Measurements from ENCODE around the gene WFIKKN2. TPM values are rescaled to one million over a fixed set of nuclear protein-coding genes. Genes with fewer than 3 reads are reported as not detected.

The WFIKKN2 gene
- total RNA-seq, 1 donor from 2014 or later, result not detected

DNA sequence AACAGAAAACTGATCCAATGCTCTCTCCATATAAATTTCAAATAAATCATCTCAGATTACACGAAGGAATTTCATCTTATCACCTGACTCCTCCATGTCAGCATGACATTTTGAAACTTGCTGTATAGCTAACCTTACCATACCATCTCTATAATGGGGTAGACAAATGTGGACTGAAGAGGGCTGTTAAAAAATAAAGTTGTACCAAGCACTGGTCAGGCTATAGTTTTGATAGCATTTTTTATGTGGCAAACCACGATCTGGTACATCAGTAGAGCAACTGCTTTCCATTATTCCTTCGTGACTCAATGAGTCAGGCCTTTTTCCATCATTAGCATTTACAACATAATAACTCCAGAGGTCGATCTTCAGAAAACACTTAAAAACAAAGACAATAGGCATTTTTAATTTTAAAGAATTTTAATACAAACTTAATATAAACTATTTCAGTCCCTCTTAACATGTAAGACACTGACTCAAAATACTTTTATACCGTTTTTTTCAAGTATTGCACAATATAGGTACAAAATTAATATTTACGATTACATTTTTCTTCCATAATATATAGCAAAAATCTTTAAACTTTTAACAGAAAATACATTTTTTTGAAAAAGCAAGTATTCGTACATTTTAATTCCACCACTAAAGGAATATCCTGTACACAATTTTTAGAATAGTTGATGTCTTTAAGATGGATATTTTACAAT is 26.6 kb downstream of the WFIKKN2 start:
- Histone ChIP-seq H3K4me1 (peaks cover 24% of the 10 kb centered on the region), H3K36me3 (peaks cover 17% of the 10 kb centered on the region), H3K27me3 (no peaks in the 10 kb centered on the region), H3K27ac (no peak overlapping the region), H2AFZ (replicated peaks) (no peak overlapping the region), H3K4me2 (no peak overlapping the region), H4K20me1 (ENCODE audit: low read depth) (peaks cover 47% of the 10 kb centered on the region), H3F3A (ENCODE audit: low read depth) (peaks cover 54% of the 10 kb centered on the region), H3K9me3 (ENCODE audit: low read depth) (no peaks in the 10 kb centered on the region), H3K9ac (no peak overlapping the region), H3K4me3 (no peak overlapping the region), H3K79me2 (ENCODE audit: low read depth) (peaks cover 48% of the 10 kb centered on the region)
- Mint-ChIP-seq H3K27ac (no peak overlapping the region), H3K36me3 (peaks cover 11% of the 10 kb centered on the region), H3K4me1 (peaks cover 23% of the 10 kb centered on the region), H3K4me3 (no peak overlapping the region), H3K9me3 (peaks cover 3% of the 10 kb centered on the region), H3K27me3 (ENCODE audit: insufficient read depth, low read depth) (peaks cover 3% of the 10 kb centered on the region)
- DNase-seq (ENCODE audit: low spot score), result no peak
- TF ChIP-seq EZH2phosphoT487 (IDR thresholded peaks at IDR 0.05) (no peak), EZH2 (IDR thresholded peaks at IDR 0.05) (no peak)
- TF ChIP-seq, protein P1, sequence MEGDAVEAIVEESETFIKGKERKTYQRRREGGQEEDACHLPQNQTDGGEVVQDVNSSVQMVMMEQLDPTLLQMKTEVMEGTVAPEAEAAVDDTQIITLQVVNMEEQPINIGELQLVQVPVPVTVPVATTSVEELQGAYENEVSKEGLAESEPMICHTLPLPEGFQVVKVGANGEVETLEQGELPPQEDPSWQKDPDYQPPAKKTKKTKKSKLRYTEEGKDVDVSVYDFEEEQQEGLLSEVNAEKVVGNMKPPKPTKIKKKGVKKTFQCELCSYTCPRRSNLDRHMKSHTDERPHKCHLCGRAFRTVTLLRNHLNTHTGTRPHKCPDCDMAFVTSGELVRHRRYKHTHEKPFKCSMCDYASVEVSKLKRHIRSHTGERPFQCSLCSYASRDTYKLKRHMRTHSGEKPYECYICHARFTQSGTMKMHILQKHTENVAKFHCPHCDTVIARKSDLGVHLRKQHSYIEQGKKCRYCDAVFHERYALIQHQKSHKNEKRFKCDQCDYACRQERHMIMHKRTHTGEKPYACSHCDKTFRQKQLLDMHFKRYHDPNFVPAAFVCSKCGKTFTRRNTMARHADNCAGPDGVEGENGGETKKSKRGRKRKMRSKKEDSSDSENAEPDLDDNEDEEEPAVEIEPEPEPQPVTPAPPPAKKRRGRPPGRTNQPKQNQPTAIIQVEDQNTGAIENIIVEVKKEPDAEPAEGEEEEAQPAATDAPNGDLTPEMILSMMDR (IDR thresholded peaks at IDR 0.05), result no peak

DNA sequence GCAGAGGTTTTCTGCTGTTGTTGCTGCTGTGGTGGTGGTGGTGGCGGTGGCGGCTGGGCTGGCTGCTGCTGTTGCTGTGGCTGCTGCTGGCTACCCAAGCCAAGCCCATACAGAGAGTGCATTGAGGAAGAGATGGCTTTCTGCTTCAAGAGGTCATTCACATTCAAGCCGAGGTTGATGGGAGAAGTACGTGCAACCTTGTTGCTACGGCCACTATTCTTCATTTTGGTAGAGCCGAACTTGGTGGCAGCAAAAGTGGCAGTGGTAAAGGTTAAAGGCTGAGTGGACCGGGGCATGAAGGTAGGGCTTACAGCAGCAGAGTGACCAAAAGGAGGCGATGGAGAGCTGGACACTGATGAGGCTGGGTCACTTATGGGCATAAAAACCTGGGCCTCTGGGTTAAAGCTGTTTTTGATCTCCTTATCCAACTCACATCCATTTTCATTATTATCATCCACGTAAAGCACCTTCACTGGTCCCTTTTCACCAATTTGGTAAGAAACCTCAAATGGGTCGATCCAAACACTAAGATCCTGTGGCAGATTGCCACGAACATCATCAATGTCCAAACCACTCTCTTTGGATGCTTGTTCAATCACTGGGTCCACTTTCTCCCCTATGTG is 27.9 kb downstream of the WFIKKN2 start:
- H3K27ac Mint-ChIP-seq, result no peak overlapping the region
- peak overlapping the region; percentile 98 for H3K4me2 ChIP-seq

GRCh38 chr17:50863931-50864330 is 28.5 kb downstream of the WFIKKN2 start:
- Histone ChIP-seq H2AFZ (replicated peaks) (no peak overlapping the region), H3K4me1 (peaks cover 33% of the 10 kb centered on the region), H3K27me3 (no peaks in the 10 kb centered on the region), H3F3A (ENCODE audit: low read depth) (peaks cover 73% of the 10 kb centered on the region), H4K20me1 (ENCODE audit: low read depth) (peaks cover 47% of the 10 kb centered on the region), H3K36me3 (peaks cover 17% of the 10 kb centered on the region), H3K9me3 (ENCODE audit: low read depth) (no peaks in the 10 kb centered on the region), H3K4me2 (peak overlapping the region; percentile 98), H3K9ac (peak overlapping the region; percentile 77), H3K27ac (no peak overlapping the region), H3K79me2 (ENCODE audit: low read depth) (peaks cover 58% of the 10 kb centered on the region), H3K4me3 (peak overlapping the region; percentile 94)
- H3K36me3 Mint-ChIP-seq, result peaks cover 11% of the 10 kb centered on the region
- H3K4me3 Mint-ChIP-seq, result peak overlapping the region; percentile 100
- TF ChIP-seq, protein P1 (IDR thresholded peaks at IDR 0.05), result no peak
- TF ChIP-seq EZH2 (IDR thresholded peaks at IDR 0.05), result no peak
- peak overlapping the region; percentile 13 for H3K27ac Mint-ChIP-seq
- no peak for DNase-seq (ENCODE audit: low spot score)
- peaks cover 6% of the 10 kb centered on the region for H3K27me3 Mint-ChIP-seq (ENCODE audit: insufficient read depth, low read depth)
- H3K9me3 Mint-ChIP-seq, result peaks cover 3% of the 10 kb centered on the region
- H3K4me1 Mint-ChIP-seq, result peaks cover 39% of the 10 kb centered on the region

More for the DNA sequence above, 27.9 kb downstream of the WFIKKN2 start:
- peak overlapping the region; percentile 100 for H3K4me3 Mint-ChIP-seq
- TF ChIP-seq EZH2 (IDR thresholded peaks at IDR 0.05), result no peak
- no peak for TF ChIP-seq EZH2phosphoT487 (IDR thresholded peaks at IDR 0.05)
- TF ChIP-seq, protein P1 (IDR thresholded peaks at IDR 0.05), result peak; percentile 73
- H4K20me1 ChIP-seq (ENCODE audit: low read depth), result peaks cover 47% of the 10 kb centered on the region
- H3K36me3 Mint-ChIP-seq, result peaks cover 11% of the 10 kb centered on the region
- H3K4me3 ChIP-seq, result no peak overlapping the region
- peaks cover 33% of the 10 kb centered on the region for H3K4me1 Mint-ChIP-seq
- H3K9me3 ChIP-seq (ENCODE audit: low read depth), result no peaks in the 10 kb centered on the region
- H3K36me3 ChIP-seq, result peaks cover 17% of the 10 kb centered on the region
- no peak overlapping the region for H3K9ac ChIP-seq
- H3K27me3 Mint-ChIP-seq (ENCODE audit: insufficient read depth, low read depth), result peaks cover 6% of the 10 kb centered on the region
- H3F3A ChIP-seq (ENCODE audit: low read depth), result peaks cover 67% of the 10 kb centered on the region
- peaks cover 3% of the 10 kb centered on the region for H3K9me3 Mint-ChIP-seq
- no peak overlapping the region for H3K27ac ChIP-seq
- H3K4me1 ChIP-seq, result peaks cover 27% of the 10 kb centered on the region
- H3K27me3 ChIP-seq, result no peaks in the 10 kb centered on the region
- peak; percentile 69 for DNase-seq (ENCODE audit: low spot score)
- H3K79me2 ChIP-seq (ENCODE audit: low read depth), result peaks cover 52% of the 10 kb centered on the region
- no peak overlapping the region for H2AFZ ChIP-seq (replicated peaks)

All from neural progenitor cell (in vitro differentiated cells).